Fibroblast of lung (primary cell): ENCODE results near the gene PKD1L1. TPM values are rescaled to one million over a fixed set of nuclear protein-coding genes. Genes with fewer than 3 reads are reported as not detected.

Experiments used
- DNase-seq, 2 donors: peaks; one replicate each; pipeline versions ENCODE4 v3.0.0 to v3.0.0-alpha.2; 2010; ENCODE audit warnings: low read depth in 2 of 2
- H2AFZ ChIP-seq: 2 replicates; pipeline ENCODE4 v1.5.1; 2012; ENCODE audit warnings: low read length, control low read depth, inconsistent platforms
- H3K27ac ChIP-seq: 2 replicates; pipeline ENCODE4 v1.5.1; 2011; ENCODE audit warnings: low read length, control low read depth; ENCODE audit not compliant: insufficient read depth
- H3K27me3 ChIP-seq: 2 replicates; pipeline ENCODE4 v1.5.1; 2011; ENCODE audit warnings: mild to moderate bottlenecking, low read length; ENCODE audit not compliant: control insufficient read depth, insufficient read depth
- H3K36me3 ChIP-seq: 2 replicates; pipeline ENCODE4 v1.5.1; 2011; ENCODE audit warnings: low read length; ENCODE audit not compliant: control insufficient read depth, insufficient read depth
- H3K4me1 ChIP-seq: 2 replicates; pipeline ENCODE4 v1.5.1; 2011; ENCODE audit warnings: low read length; ENCODE audit not compliant: control insufficient read depth, insufficient read depth; ENCODE audit errors: extremely low read depth
- H3K4me2 ChIP-seq: 2 replicates; pipeline ENCODE4 v1.5.1; 2011; ENCODE audit warnings: low read length, control low read depth; ENCODE audit not compliant: insufficient read depth; ENCODE audit errors: extremely low read depth
- H3K4me3 ChIP-seq, 4 experiments: fragments of 200-600 bp in 1 of 4; sonication (generic) in 1 of 4; replicated peaks in 1 of 4; 2 replicates each; pipeline ENCODE4 v1.5.1; 2011 to 2016; ENCODE audit warnings: low read length in 4 of 4, low read depth in 3 of 4, mild to moderate bottlenecking in 3 of 4, control low read depth in 2 of 4, inconsistent platforms in 1 of 4, mixed read lengths in 1 of 4; ENCODE audit not compliant: insufficient read depth in 1 of 4; ENCODE audit errors: control extremely low read depth in 1 of 4
- H3K79me2 ChIP-seq: 2 replicates; pipeline ENCODE4 v1.5.1; 2012; ENCODE audit warnings: mild to moderate bottlenecking, low read length, inconsistent platforms; ENCODE audit not compliant: control insufficient read depth, insufficient read depth
- H3K9ac ChIP-seq: 2 replicates; pipeline ENCODE4 v1.5.1; 2011; ENCODE audit warnings: mild to moderate bottlenecking, low read length, control low read depth; ENCODE audit not compliant: insufficient read depth
- H3K9me3 ChIP-seq: 2 replicates; pipeline ENCODE4 v1.5.1; 2012; ENCODE audit warnings: low read depth, low read length; ENCODE audit not compliant: control insufficient read depth, insufficient read depth
- H4K20me1 ChIP-seq: 2 replicates; pipeline ENCODE4 v1.5.1; 2011; ENCODE audit warnings: low read length; ENCODE audit not compliant: control insufficient read depth, insufficient read depth; ENCODE audit errors: extremely low read depth
- CTCF ChIP-seq, 2 donors: IDR thresholded peaks in 1 of 2; conservative IDR thresholded peaks in 1 of 2; 1 replicate in 1 of 2; 2 replicates in 1 of 2; pipeline ENCODE4 v1.5.1; 2011 to 2012; ENCODE audit warnings: low read length in 2 of 2, control low read depth in 1 of 2, inconsistent platforms in 1 of 2, low read depth in 1 of 2, mild to moderate bottlenecking in 1 of 2
- EZH2 ChIP-seq: IDR thresholded peaks from 2 replicates; pipeline ENCODE4 v1.5.1; 2012; ENCODE audit warnings: low read length, control low read depth, mild to moderate bottlenecking; ENCODE audit errors: missing control alignments
- polyA plus RNA-seq, 2 donors: library from polyadenylated mRNA; depleted of rRNA in 1 of 2; stranded (reverse) in 1 of 2; unstranded in 1 of 2; fragments of >200 nt; gene quantifications; 2 replicates each; pipeline ENCODE4 v1.2.1, GENCODE V29; 2011 to 2012; ENCODE audit warnings: missing spikeins in 1 of 2
- total RNA-seq: library from RNA; depleted of rRNA; stranded (reverse); fragments of >200 nt; gene quantifications from 2 replicates; pipeline ENCODE4 v1.2.1, GENCODE V29; 2014

PKD1L1 gene
- total and polyA plus RNA-seq, 2 donors (not counting 1 experiment from before 2014, with no cell fraction given) = under 0.01 to 0.12 TPM

- no peaks in the 10 kb centered on the region for H3K27me3 ChIP-seq
- no peak overlapping the region for H2AFZ ChIP-seq
- no peaks in the 10 kb centered on the region for H3K9me3 ChIP-seq
- H3K9ac ChIP-seq = no peak overlapping the region
- H3K4me2 ChIP-seq = no peak overlapping the region
- TF ChIP-seq EZH2 (no peak), CTCF (conservative IDR thresholded peaks at IDR 0.05 in 1 of 2, IDR thresholded peaks at IDR 0.05 in 1 of 2; ENCODE audit: low read depth in 1 of 2, low read length in 2 of 2) (no peak)
- no peaks in the 10 kb centered on the region for H4K20me1 ChIP-seq
- no peak overlapping the region for H3K4me3 ChIP-seq
- H3K4me1 ChIP-seq = no peaks in the 10 kb centered on the region
- no peaks in the 10 kb centered on the region for H3K79me2 ChIP-seq
- H3K36me3 ChIP-seq = no peaks in the 10 kb centered on the region
- DNase-seq = no peak
- H3K27ac ChIP-seq = no peak overlapping the region
Measured at GRCh38 chr7:47815867-47816266, 132.4 kb downstream of the PKD1L1 start.

GRCh38 chr7:47814905-47815613, 133.2 kb downstream of the PKD1L1 start:
- Histone ChIP-seq H3K9me3 (no peaks in the 10 kb centered on the region), H4K20me1 (no peaks in the 10 kb centered on the region), H3K27me3 (no peaks in the 10 kb centered on the region), H2AFZ (no peak overlapping the region), H3K79me2 (no peaks in the 10 kb centered on the region), H3K4me2 (no peak overlapping the region), H3K9ac (no peak overlapping the region), H3K4me3 (no peak overlapping the region), H3K4me1 (no peaks in the 10 kb centered on the region), H3K36me3 (no peaks in the 10 kb centered on the region), H3K27ac (no peak overlapping the region)
- TF ChIP-seq CTCF (conservative IDR thresholded peaks at IDR 0.05 in 1 of 2, IDR thresholded peaks at IDR 0.05 in 1 of 2; ENCODE audit: low read depth in 1 of 2, low read length in 2 of 2) (no peak), EZH2 (no peak)
- DNase-seq = no peak

GRCh38 chr7:47813620-47814260, 134.5 kb downstream of the PKD1L1 start:
- Histone ChIP-seq H3K9me3 (no peaks in the 10 kb centered on the region), H3K79me2 (no peaks in the 10 kb centered on the region), H3K27ac (no peak overlapping the region), H3K9ac (no peak overlapping the region), H3K4me2 (no peak overlapping the region), H3K27me3 (no peaks in the 10 kb centered on the region), H3K4me3 (no peak overlapping the region), H4K20me1 (no peaks in the 10 kb centered on the region), H3K4me1 (no peaks in the 10 kb centered on the region), H3K36me3 (no peaks in the 10 kb centered on the region), H2AFZ (no peak overlapping the region)
- TF ChIP-seq EZH2 (no peak), CTCF (conservative IDR thresholded peaks at IDR 0.05 in 1 of 2, IDR thresholded peaks at IDR 0.05 in 1 of 2; ENCODE audit: low read depth in 1 of 2, low read length in 2 of 2) (no peak)
- no peak for DNase-seq
